H1 (cell line): Measurements from ENCODE around the gene AKR1C2. TPM values are rescaled to one million over a fixed set of nuclear protein-coding genes. Genes with fewer than 3 reads are reported as not detected.

Experiments used
- CTCF ChIA-PET: fragments of 300-600 bp; sonication (Branson Sonifier 250); formaldehyde crosslinking; loops from one replicate; lab custom pipeline; 2021; ENCODE audit not compliant: partially characterized antibody; lab: Charles Lee
- POLR2A ChIA-PET: fragments of 300-600 bp; sonication (Branson Sonifier 250); formaldehyde crosslinking; loops from one replicate; lab custom pipeline; 2021; ENCODE audit warnings: inconsistent platforms; ENCODE audit not compliant: partially characterized antibody; lab: Charles Lee
- DNase-seq, 2 experiments: peaks; one replicate each; pipeline versions ENCODE4 v3.0.0 to v3.0.0-alpha.2; 2010 to 2022; ENCODE audit warnings: low spot score in 2 of 2, low read depth in 1 of 2, mixed read lengths in 1 of 2
- FAIRE-seq: peaks from 2 replicates; lab custom pipeline; 2011; peaks lifted over from hg19 to GRCh38; lab: Jason Lieb, UNC
- H2AFZ ChIP-seq: 2 replicates; pipeline ENCODE4 v1.8.1; 2012; ENCODE audit warnings: low read length, inconsistent platforms
- H2AK5ac ChIP-seq: 2 replicates; pipeline ENCODE4 v1.6.1; 2013; ENCODE audit warnings: low read depth, low read length
- H2BK120ac ChIP-seq: replicated peaks from 2 replicates; pipeline ENCODE3; 2013; ENCODE audit warnings: low read depth, low read length, inconsistent platforms
- H2BK12ac ChIP-seq: 2 replicates; pipeline ENCODE4 v1.6.1; 2013; ENCODE audit warnings: low read depth, low read length
- H2BK15ac ChIP-seq: 2 replicates; pipeline ENCODE4 v1.6.1; 2013; ENCODE audit warnings: low read length
- H2BK20ac ChIP-seq: 2 replicates; pipeline ENCODE4 v1.6.1; 2013; ENCODE audit warnings: low read length
- H2BK5ac ChIP-seq: 2 replicates; pipeline ENCODE4 v1.6.1; 2013; ENCODE audit warnings: low read depth, low read length
- H3K14ac ChIP-seq: 2 replicates; pipeline ENCODE4 v1.6.1; 2013; ENCODE audit warnings: inconsistent platforms; ENCODE audit not compliant: insufficient read length
- H3K18ac ChIP-seq: 2 replicates; pipeline ENCODE4 v1.6.1; 2013; ENCODE audit warnings: low read length; ENCODE audit errors: extremely low read depth
- H3K23ac ChIP-seq: 2 replicates; pipeline ENCODE4 v1.6.1; 2013; ENCODE audit warnings: inconsistent platforms; ENCODE audit not compliant: insufficient read length
- H3K23me2 ChIP-seq: 2 replicates; pipeline ENCODE4 v1.6.1; 2013; ENCODE audit warnings: low read depth, low read length
- H3K27ac ChIP-seq: 2 replicates; pipeline ENCODE4 v1.6.1; 2011; ENCODE audit warnings: low read depth, low read length, inconsistent platforms
- H3K27me3 ChIP-seq, 4 experiments: replicated peaks in 1 of 4; 1 replicate in 1 of 4; 2 replicates in 3 of 4; pipeline versions ENCODE4 v1.6.1 to v1.8.1; 2011 to 2013; ENCODE audit warnings: low read length in 3 of 4, mild to moderate bottlenecking in 3 of 4, inconsistent platforms in 2 of 4, mixed read lengths in 2 of 4, moderate library complexity in 1 of 4; ENCODE audit not compliant: control insufficient read depth in 3 of 4, insufficient read depth in 3 of 4; ENCODE audit errors: extremely low read depth in 1 of 4
- H3K36me3 ChIP-seq, 4 experiments: 2 replicates each; pipeline versions ENCODE4 v1.6.1 to v1.8.1; 2011 to 2013; ENCODE audit warnings: mild to moderate bottlenecking in 4 of 4, low read length in 3 of 4, moderate library complexity in 2 of 4, control low read depth in 1 of 4, inconsistent platforms in 1 of 4; ENCODE audit not compliant: insufficient read depth in 4 of 4, control insufficient read depth in 2 of 4
- H3K4ac ChIP-seq: replicated peaks from 2 replicates; pipeline ENCODE3; 2013; ENCODE audit warnings: low read length, low read depth, mixed read lengths, inconsistent platforms; ENCODE audit not compliant: insufficient read length
- H3K4me1 ChIP-seq, 4 experiments: replicated peaks in 1 of 4; 1 replicate in 1 of 4; 2 replicates in 3 of 4; pipeline versions ENCODE4 v1.6.1 to v1.8.1; 2011 to 2013; ENCODE audit warnings: low read length in 3 of 4, inconsistent platforms in 2 of 4, mixed read lengths in 1 of 4; ENCODE audit not compliant: insufficient read depth in 4 of 4, control insufficient read depth in 3 of 4
- H3K4me2 ChIP-seq, 2 experiments: 2 replicates each; pipeline versions ENCODE4 v1.6.1 to v1.8.1; 2011 to 2013; ENCODE audit warnings: low read depth in 2 of 2, low read length in 2 of 2, control low read depth in 1 of 2, inconsistent platforms in 1 of 2, mild to moderate bottlenecking in 1 of 2; ENCODE audit not compliant: insufficient read depth in 1 of 2
- H3K4me3 ChIP-seq, 4 experiments: fragments of 200-600, 300-600 bp in 1 of 4; sonication (generic), shearing (Covaris generic), sonication (Bioruptor Twin) in 1 of 4; 2 replicates each; pipeline versions ENCODE4 v1.5.1 to v1.8.1; 2011 to 2016; ENCODE audit warnings: low read length in 4 of 4, low read depth in 3 of 4, control low read depth in 2 of 4, inconsistent platforms in 2 of 4, mild to moderate bottlenecking in 2 of 4, mixed read lengths in 1 of 4, moderate library complexity in 1 of 4; ENCODE audit not compliant: insufficient read depth in 2 of 4; ENCODE audit errors: extremely low read depth in 1 of 4
- H3K56ac ChIP-seq: replicated peaks from 2 replicates; pipeline ENCODE3; 2013; ENCODE audit warnings: low read depth, mild to moderate bottlenecking, mixed read lengths, low read length, inconsistent platforms; ENCODE audit not compliant: insufficient read length
- H3K79me1 ChIP-seq: 2 replicates; pipeline ENCODE4 v1.6.1; 2013; ENCODE audit warnings: low read depth, low read length, control low read depth
- H3K79me2 ChIP-seq, 2 experiments: 2 replicates each; pipeline versions ENCODE4 v1.6.1 to v1.8.1; 2012 to 2013; ENCODE audit warnings: low read length in 2 of 2, mild to moderate bottlenecking in 2 of 2, inconsistent platforms in 1 of 2; ENCODE audit not compliant: insufficient read depth in 2 of 2, control insufficient read depth in 1 of 2
- H3K9ac ChIP-seq, 4 experiments: replicated peaks in 1 of 4; 1 replicate in 1 of 4; 2 replicates in 3 of 4; pipeline versions ENCODE4 v1.6.1 to v1.8.1; 2011 to 2013; ENCODE audit warnings: low read depth in 3 of 4, low read length in 3 of 4, control low read depth in 2 of 4, mild to moderate bottlenecking in 2 of 4, moderate library complexity in 2 of 4, inconsistent platforms in 1 of 4; ENCODE audit errors: extremely low read depth in 1 of 4
- H3K9me3 ChIP-seq, 2 experiments: 2 replicates each; pipeline versions ENCODE4 v1.6.1 to v1.8.1; 2012 to 2013; ENCODE audit warnings: mild to moderate bottlenecking in 2 of 2, moderate library complexity in 2 of 2, control low read depth in 1 of 2, inconsistent platforms in 1 of 2, low read depth in 1 of 2, low read length in 1 of 2, mixed read lengths in 1 of 2; ENCODE audit not compliant: insufficient read depth in 2 of 2
- H4K20me1 ChIP-seq, 2 experiments: replicated peaks in 1 of 2; 2 replicates each; pipeline versions ENCODE3 to v1.8.1; 2011 to 2013; ENCODE audit warnings: inconsistent platforms in 2 of 2, low read length in 2 of 2, mild to moderate bottlenecking in 1 of 2; ENCODE audit not compliant: insufficient read depth in 2 of 2, control insufficient read depth in 1 of 2
- H4K5ac ChIP-seq: 2 replicates; pipeline ENCODE4 v1.6.1; 2013; ENCODE audit warnings: low read length, low read depth, mixed read lengths, inconsistent platforms; ENCODE audit not compliant: insufficient read length
- H4K8ac ChIP-seq: 2 replicates; pipeline ENCODE4 v1.8.0; 2013; ENCODE audit warnings: mild to moderate bottlenecking, moderate library complexity, low read length, inconsistent platforms; ENCODE audit not compliant: insufficient read depth; ENCODE audit errors: extremely low read depth
- H4K91ac ChIP-seq: replicated peaks from 2 replicates; pipeline ENCODE3; 2013; ENCODE audit warnings: low read length, mixed read lengths, inconsistent platforms; ENCODE audit not compliant: insufficient read length
- BRCA1 ChIP-seq: IDR thresholded peaks from 2 replicates; pipeline ENCODE4 v1.6.1; 2012; ENCODE audit warnings: low read depth, low read length, improper control_type of control experiment
- CBX5 ChIP-seq: fragments of 300-800, 300-1000 bp; sonication (generic); IDR thresholded peaks from 2 replicates; pipeline ENCODE4 v1.7.1; 2016; ENCODE audit warnings: antibody characterized with exemption, low read length, low read depth
- CEBPB ChIP-seq: IDR thresholded peaks from 2 replicates; pipeline ENCODE4 v1.6.1; 2012; ENCODE audit warnings: low read depth, low read length
- EZH2 ChIP-seq: fragments of 200-600 bp; sonication (generic); IDR thresholded peaks from 2 replicates; pipeline ENCODE4 v1.7.1; 2012; ENCODE audit warnings: low read depth, mild to moderate bottlenecking, moderate library complexity, low read length, inconsistent platforms; ENCODE audit not compliant: severe bottlenecking
- HDAC2 ChIP-seq, 2 experiments: fragments of 300-600 bp in 1 of 2; sonication (generic) in 1 of 2; IDR thresholded peaks; 2 replicates each; pipeline ENCODE4 v1.6.1; 2011 to 2012; ENCODE audit warnings: low read depth in 2 of 2, low read length in 2 of 2, mild to moderate bottlenecking in 2 of 2, moderate library complexity in 2 of 2, borderline replicate concordance in 1 of 2, inconsistent platforms in 1 of 2
- HDAC6 ChIP-seq: IDR thresholded peaks from one replicate; pipeline ENCODE4 v1.7.1; 2012; ENCODE audit warnings: low read depth, mild to moderate bottlenecking, inconsistent platforms, low read length, moderate library complexity
- JUN ChIP-seq: IDR thresholded peaks from 2 replicates; pipeline ENCODE4 v1.6.1; 2011; ENCODE audit warnings: low read depth, mild to moderate bottlenecking, improper control_type of control experiment, low read length
- JUND ChIP-seq: IDR thresholded peaks from 2 replicates; pipeline ENCODE4 v1.6.1; 2011; ENCODE audit warnings: mild to moderate bottlenecking, improper control_type of control experiment, low read length
- PHF8 ChIP-seq: fragments of 200-600 bp; sonication (generic); conservative IDR thresholded peaks from 2 replicates; pipeline ENCODE4 v1.7.1; 2012; ENCODE audit warnings: low read depth, mild to moderate bottlenecking, inconsistent platforms, low read length, moderate library complexity
- POLR2AphosphoS5 ChIP-seq: IDR thresholded peaks from 2 replicates; pipeline ENCODE4 v1.6.1; 2011; ENCODE audit warnings: low read depth, low read length
- SIX5 ChIP-seq: IDR thresholded peaks from 2 replicates; pipeline ENCODE4 v1.6.1; 2011; ENCODE audit warnings: mild to moderate bottlenecking, low read depth, low read length
- TAF1 ChIP-seq: IDR thresholded peaks from 2 replicates; pipeline ENCODE4 v1.6.1; 2011; ENCODE audit warnings: mild to moderate bottlenecking, low read depth, low read length
- USF2 ChIP-seq: IDR thresholded peaks from 2 replicates; pipeline ENCODE4 v1.6.1; 2011; ENCODE audit warnings: low read length, improper control_type of control experiment
- WGBS, 2 experiments: shearing (Covaris generic) in 1 of 2; methylation state at CpG; one replicate each; pipeline versions ENCODE4 v1.1.6 to v1.1.7; 2013 to 2015; ENCODE audit warnings: low lambda C conversion rate in 2 of 2, mixed read lengths in 2 of 2, inconsistent platforms in 1 of 2, low coverage in 1 of 2, missing lambda C conversion rate in 1 of 2; ENCODE audit not compliant: insufficient replicate concordance in 2 of 2, insufficient coverage in 1 of 2, insufficient read length in 1 of 2; ENCODE audit errors: extremely low coverage in 1 of 2, missing lambda C conversion rate in 1 of 2; 5-methylcytosine and 5-hydroxymethylcytosine counted together
- polyA plus RNA-seq, 7 experiments: library from polyadenylated mRNA; depleted of rRNA in 3 of 7; stranded (reverse) in 5 of 7; unstranded in 2 of 7; fragments of >200 nt in 5 of 7; fragments of 200-250 nt in 2 of 7; gene quantifications; 1 replicate in 5 of 7; 2 replicates in 1 of 7; 4 replicates in 1 of 7; pipeline versions ENCODE4 v1.2.1 to v1.2.3, GENCODE V29; 2011 to 2013; ENCODE audit warnings: missing spikeins in 2 of 7, mixed read lengths in 2 of 7
- total RNA-seq: library from RNA; stranded (reverse); fragmentation: NEBNext Ultra II Directional; extraction: Animal tissue kit (Norgen Biotek cat#: 25700); gene quantifications from 2 replicates; pipeline ENCODE4 v1.2.1, GENCODE V29; 2021
- TF ChIP-seq, protein P1 (sequence below): IDR thresholded peaks from 2 replicates; pipeline ENCODE4 v1.6.1; 2012; ENCODE audit warnings: inconsistent platforms

Gene AKR1C2
- total and polyA plus RNA-seq, 2 of the 8 experiments (the other 6 are each of a cell fraction or from before 2014, with no cell fraction given): 0.77 to 1.2 TPM

GRCh38 chr10:5013385-5013784 lies 9.7 kb upstream of the AKR1C2 start:
- Histone ChIP-seq H3K4me1 (no peaks in the 10 kb centered on the region), H4K8ac (no peak overlapping the region), H3K9ac (no peak overlapping the region), H2AK5ac (no peak overlapping the region), H3K36me3 (no peaks in the 10 kb centered on the region), H3K4ac (no peak overlapping the region), H3K27me3 (no peaks in the 10 kb centered on the region), H3K79me2 (no peaks in the 10 kb centered on the region), H2BK120ac (no peak overlapping the region), H3K56ac (no peak overlapping the region), H2AFZ (no peak overlapping the region), H3K27ac (no peak overlapping the region), H2BK15ac (no peak overlapping the region), H3K4me2 (no peak overlapping the region), H2BK20ac (no peak overlapping the region), H2BK5ac (no peak overlapping the region), H4K5ac (no peak overlapping the region), H4K20me1 (no peaks in the 10 kb centered on the region), H3K79me1 (no peaks in the 10 kb centered on the region), H3K9me3 (no peaks in the 10 kb centered on the region), H3K4me3 (no peak overlapping the region), H3K23ac (no peak overlapping the region), H3K18ac (no peak overlapping the region), H4K91ac (no peak overlapping the region), H3K14ac (no peak overlapping the region), H2BK12ac (no peak overlapping the region), H3K23me2 (no peaks in the 10 kb centered on the region; the same call in 1 of the 2 replicates)
- ChIA-PET POLR2A (no interaction called here), CTCF (no interaction called here)
- FAIRE-seq (no peak), DNase-seq (no peak)
- 62% methylated on average over 1 of the region's 1 CpG; no CpG with 5 or more reads in 1 of the 2 experiments for WGBS, 2 experiments
- TF ChIP-seq HDAC6 (no peak), JUND (no peak), CEBPB (no peak), JUN (no peak), POLR2AphosphoS5 (no peak), SIX5 (no peak), BRCA1 (no peak), USF2 (no peak), PHF8 (no peak), HDAC2 (IDR thresholded peaks at IDR 0.05; ENCODE audit: borderline replicate concordance in 1 of 2, low read depth in 2 of 2, low read length in 2 of 2) (no peak), CBX5 (no peak), TAF1 (no peak), EZH2 (no peak)
- TF ChIP-seq, protein P1, sequence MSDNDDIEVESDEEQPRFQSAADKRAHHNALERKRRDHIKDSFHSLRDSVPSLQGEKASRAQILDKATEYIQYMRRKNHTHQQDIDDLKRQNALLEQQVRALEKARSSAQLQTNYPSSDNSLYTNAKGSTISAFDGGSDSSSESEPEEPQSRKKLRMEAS: no peak
